ENCODE results near the gene ZNF513.
"Not testable (repeated sequence)": the region's sequence is repeated elsewhere in the genome, so short reads cannot be mapped to it uniquely, and the experiment has no call there.

ZNF513 gene

DNA sequence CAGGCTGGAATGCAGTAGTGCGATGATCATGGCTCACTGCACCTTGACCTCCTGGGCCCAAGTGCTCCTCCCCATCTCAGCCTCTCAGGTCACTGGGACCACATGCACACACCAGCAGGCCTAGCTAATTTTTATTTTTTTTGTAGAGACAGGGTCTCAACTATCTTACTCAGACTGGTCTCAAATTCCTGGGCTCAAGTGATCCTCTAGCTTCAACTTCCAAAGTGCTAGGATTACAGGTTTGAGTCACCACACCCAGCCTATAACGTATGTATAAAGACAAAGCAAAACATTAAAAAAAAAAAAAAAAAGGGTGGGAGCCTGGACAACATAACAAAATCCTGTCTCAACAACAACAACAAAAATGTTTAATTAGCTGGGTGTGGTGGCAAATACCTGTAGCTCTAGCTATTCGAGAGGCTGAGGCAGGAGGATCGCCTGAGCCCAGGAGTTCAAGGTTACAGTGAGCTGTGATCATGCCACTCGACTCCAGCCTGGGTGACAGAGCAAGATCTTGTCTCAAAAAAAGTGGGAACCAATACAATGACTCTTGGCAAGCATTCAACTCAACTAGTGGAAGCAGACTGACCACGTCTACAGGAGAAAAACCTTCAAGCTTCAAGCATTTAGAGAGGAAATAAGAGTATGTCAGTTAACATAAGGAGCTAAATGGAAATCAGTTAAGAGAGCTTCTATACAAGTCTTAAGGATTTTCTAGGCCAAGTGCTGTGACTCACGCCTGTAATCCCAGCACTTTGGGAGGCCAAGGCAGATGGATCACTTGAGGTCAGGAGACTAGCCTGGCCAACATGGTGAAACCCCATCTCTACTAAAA lies 26.6 kb downstream of the ZNF513 start:
- DNase-seq (ENCODE audit: low read depth) = peak; percentile 47

DNA sequence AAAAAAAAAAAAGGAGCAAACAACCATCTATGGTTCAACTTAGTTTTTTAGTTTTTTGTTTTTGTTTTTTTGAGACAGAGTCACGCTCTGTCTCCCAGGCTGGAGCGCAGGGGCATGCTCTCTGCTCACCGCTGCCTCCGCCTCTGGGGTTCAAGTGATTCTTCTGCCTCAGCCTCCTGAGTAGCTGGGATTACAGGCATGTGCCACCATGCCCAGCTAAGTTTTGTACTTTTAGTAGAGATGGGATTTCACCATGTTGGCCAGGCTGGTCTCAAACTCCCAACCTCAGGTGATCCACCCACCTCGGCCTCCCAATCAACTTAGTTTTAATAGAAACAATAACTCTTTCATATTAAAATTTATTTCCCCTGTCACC lies 27.2 kb downstream of the ZNF513 start:
- not testable (repeated sequence) for H3K4me3 ChIP-seq (ENCODE audit: low read length); DNase-seq (ENCODE audit: low read depth)

More for the DNA sequence above, 26.6 kb downstream of the ZNF513 start:
- no peak overlapping the region for H3K4me3 ChIP-seq (ENCODE audit: low read length)
- TF ChIP-seq, protein P1, sequence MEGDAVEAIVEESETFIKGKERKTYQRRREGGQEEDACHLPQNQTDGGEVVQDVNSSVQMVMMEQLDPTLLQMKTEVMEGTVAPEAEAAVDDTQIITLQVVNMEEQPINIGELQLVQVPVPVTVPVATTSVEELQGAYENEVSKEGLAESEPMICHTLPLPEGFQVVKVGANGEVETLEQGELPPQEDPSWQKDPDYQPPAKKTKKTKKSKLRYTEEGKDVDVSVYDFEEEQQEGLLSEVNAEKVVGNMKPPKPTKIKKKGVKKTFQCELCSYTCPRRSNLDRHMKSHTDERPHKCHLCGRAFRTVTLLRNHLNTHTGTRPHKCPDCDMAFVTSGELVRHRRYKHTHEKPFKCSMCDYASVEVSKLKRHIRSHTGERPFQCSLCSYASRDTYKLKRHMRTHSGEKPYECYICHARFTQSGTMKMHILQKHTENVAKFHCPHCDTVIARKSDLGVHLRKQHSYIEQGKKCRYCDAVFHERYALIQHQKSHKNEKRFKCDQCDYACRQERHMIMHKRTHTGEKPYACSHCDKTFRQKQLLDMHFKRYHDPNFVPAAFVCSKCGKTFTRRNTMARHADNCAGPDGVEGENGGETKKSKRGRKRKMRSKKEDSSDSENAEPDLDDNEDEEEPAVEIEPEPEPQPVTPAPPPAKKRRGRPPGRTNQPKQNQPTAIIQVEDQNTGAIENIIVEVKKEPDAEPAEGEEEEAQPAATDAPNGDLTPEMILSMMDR (IDR thresholded peaks at IDR 0.05; ENCODE audit: insufficient read depth, low read depth, low read length, missing control alignments) = no peak

DNA sequence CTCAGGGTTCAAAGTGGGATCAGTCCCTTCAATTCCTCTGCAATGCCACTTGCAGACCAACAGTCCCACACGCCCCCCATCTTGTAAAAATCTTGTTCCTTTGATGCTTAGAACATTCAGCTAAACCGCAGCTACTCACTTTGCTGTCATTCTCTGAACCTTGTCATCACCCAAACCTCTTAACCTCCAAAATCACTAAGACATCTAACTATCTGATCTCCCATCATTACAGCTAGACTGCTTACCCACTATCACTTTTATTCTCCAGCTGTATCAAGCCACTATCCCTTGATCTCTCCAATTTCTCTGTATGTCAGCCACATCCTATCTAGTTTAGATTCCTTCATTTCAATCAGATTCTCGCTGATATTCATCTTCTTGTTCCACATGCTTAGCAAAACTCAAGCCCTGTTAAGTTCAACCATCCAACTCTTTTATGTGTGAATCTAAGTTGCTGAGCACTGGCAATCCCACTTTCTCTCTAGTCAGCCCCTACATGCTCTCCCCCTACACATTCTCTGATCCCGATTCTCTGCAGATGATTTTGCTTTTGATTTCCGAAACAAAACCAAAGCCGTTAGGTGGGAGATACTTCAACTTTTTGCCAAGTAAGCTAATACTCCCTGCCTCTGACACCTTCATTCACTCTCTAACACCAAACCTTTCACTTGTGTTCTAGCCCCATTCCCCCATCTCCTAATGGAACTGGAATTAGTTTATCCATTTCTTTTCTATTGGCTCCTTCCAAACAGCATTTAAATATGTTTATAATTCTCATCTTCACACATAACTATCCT lies 28.5 kb downstream of the ZNF513 start:
- TF ChIP-seq, protein P1 (IDR thresholded peaks at IDR 0.05; ENCODE audit: insufficient read depth, low read depth, low read length, missing control alignments) = no peak
- no peak for DNase-seq (ENCODE audit: low read depth)
- H3K4me3 ChIP-seq (ENCODE audit: low read length) = no peak overlapping the region

DNA sequence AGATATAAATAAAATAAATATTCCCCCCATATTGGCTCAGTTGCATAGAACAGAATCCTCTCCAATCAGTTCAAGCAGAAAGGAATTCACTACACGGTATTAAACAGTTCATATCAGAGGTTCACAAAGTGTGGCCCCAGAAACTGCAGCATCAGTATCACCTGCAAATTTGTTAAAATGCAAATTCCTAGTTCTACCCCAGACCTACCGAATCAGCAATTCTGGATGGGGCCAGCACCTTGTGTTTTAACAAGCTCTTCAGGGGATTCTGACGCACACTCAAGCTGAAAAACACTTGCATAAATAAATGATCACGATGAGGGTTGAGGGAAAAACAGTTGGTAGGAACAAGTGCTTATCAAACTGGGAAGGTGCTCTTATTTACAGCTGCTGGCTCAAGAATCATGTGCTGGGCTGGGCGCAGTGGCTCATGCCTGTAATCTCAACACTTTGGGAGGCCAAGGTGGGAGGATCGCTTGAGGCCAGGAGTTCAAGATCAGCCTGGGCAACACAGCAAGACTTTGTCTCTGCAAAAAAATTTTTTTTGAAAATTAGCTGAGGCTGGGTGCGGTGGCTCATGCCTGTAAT lies 30.3 kb downstream of the ZNF513 start:
- no peak for DNase-seq (ENCODE audit: low read depth)
- no peak overlapping the region for H3K4me3 ChIP-seq (ENCODE audit: low read length)
- TF ChIP-seq, protein P1 (IDR thresholded peaks at IDR 0.05; ENCODE audit: insufficient read depth, low read depth, low read length, missing control alignments) = no peak

DNA sequence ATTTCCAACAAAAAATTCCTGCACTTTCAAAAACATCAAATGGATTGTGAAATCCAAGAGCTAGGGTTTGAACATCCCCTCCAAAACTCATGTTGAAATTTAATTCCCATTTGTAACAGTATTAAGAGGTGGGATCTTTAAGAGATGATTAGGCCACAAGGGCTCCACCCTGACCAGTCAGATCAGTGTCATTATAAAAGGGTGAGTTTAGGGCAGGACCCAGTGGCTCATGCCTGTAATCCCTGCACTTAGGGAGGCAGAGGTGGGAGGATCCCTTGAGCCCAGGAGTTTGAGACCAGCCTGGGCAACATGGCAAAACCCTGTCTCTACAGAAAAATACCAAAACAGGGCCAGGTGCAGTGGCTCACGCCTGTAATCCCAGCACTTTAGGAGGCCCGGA lies 32.9 kb downstream of the ZNF513 start:
- no peak overlapping the region for H3K4me3 ChIP-seq (ENCODE audit: low read length)
- TF ChIP-seq, protein P1 (IDR thresholded peaks at IDR 0.05; ENCODE audit: insufficient read depth, low read depth, low read length, missing control alignments) = no peak
- no peak for DNase-seq (ENCODE audit: low read depth)

DNA sequence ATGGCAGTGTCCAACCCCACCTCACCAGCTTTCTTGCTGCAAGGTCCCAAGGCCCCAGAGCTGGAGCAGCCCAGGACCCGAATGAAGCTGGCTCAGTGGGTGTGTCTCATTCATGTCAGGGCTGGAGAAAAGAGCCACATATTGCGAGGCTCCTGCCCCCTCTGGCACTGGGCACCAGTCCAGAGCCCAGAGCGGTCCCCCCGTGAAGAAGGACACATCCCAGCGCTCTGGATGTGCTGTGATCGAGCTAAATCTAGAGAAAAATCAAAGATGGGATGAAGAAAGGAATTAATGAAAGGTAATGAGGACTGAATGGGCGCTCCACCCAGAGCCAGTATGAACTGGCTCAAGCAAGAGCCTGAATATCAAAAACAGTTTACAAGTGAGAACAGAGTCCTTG lies 44.4 kb downstream of the ZNF513 start:
- TF ChIP-seq, protein P1 (IDR thresholded peaks at IDR 0.05; ENCODE audit: insufficient read depth, low read depth, low read length, missing control alignments) = no peak
- no peak for DNase-seq (ENCODE audit: low read depth)
- H3K4me3 ChIP-seq (ENCODE audit: low read length) = no peak overlapping the region

DNA sequence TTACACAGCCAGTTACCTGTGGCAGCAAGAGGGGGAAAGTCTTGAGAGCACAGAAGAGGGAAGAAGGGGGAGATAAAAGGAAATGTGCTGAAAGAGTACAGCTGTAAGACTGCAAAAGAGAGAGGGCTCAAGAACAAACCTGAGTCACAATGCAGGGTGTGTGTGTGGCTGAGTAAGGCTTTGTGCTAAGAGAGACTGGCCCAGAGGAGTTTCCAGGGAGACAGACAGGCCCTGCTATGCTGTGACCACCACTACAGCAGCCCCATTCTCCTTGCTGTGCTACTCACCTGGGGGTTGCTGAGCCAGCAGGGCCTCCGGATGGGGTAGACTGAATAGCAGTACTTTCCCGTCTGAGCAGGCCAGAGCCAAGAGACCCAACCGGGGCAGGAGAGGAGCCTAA lies 45.2 kb downstream of the ZNF513 start:
- H3K4me3 ChIP-seq (ENCODE audit: low read length) = no peak overlapping the region
- TF ChIP-seq, protein P1 (IDR thresholded peaks at IDR 0.05; ENCODE audit: insufficient read depth, low read depth, low read length, missing control alignments) = no peak

More for the DNA sequence above, 45.2 kb downstream of the ZNF513 start:
- DNase-seq (ENCODE audit: low read depth) = peak; percentile 40

Measured in epithelial cell of esophagus (primary cell).